ENCODE measurements around the gene CSTB.

DNA sequence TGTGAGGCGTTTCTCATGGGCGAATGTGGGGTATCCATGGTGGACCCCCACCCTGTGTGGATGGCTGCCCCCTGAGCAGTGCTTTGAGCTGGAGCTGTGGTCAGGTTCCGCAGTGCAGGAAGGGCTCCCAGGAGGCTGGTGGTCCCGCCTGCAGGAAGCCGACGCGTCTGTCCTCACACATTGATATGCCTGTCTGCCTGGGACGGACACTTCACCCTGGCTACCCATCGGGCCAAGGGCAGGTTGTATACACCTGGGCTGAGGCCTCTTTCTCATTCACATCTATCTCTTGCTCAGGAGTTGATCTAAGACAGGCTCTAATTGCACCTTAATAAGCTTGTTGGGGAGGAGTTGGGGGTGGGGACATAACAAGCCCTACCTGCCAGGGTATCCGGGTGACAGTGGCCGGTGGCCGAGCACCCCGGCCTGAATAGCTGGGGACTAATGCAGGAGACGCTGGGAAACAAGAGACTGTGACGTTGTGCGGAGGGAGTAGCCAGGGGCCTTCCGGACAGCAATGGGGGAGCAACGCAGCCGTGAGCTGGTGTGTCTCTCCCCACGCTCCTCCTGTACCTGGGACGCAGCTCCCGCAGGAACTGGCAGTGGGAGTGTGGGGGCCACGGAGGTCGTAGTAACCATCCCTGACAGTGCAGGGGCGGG is 35.5 kb downstream of the CSTB start:
- TF ChIP-seq, protein P1, sequence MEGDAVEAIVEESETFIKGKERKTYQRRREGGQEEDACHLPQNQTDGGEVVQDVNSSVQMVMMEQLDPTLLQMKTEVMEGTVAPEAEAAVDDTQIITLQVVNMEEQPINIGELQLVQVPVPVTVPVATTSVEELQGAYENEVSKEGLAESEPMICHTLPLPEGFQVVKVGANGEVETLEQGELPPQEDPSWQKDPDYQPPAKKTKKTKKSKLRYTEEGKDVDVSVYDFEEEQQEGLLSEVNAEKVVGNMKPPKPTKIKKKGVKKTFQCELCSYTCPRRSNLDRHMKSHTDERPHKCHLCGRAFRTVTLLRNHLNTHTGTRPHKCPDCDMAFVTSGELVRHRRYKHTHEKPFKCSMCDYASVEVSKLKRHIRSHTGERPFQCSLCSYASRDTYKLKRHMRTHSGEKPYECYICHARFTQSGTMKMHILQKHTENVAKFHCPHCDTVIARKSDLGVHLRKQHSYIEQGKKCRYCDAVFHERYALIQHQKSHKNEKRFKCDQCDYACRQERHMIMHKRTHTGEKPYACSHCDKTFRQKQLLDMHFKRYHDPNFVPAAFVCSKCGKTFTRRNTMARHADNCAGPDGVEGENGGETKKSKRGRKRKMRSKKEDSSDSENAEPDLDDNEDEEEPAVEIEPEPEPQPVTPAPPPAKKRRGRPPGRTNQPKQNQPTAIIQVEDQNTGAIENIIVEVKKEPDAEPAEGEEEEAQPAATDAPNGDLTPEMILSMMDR (IDR thresholded peaks at IDR 0.05; ENCODE audit: low read depth, low read length), result no peak
- no peak for TF ChIP-seq MYC (IDR thresholded peaks at IDR 0.05; ENCODE audit: low read depth, low read length)
- TF ChIP-seq POLR2A (IDR thresholded peaks at IDR 0.05; ENCODE audit: extremely low read depth, insufficient read length), result no peak
- TF ChIP-seq, protein P2, sequence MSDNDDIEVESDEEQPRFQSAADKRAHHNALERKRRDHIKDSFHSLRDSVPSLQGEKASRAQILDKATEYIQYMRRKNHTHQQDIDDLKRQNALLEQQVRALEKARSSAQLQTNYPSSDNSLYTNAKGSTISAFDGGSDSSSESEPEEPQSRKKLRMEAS (IDR thresholded peaks at IDR 0.05; ENCODE audit: low read depth, low read length), result no peak
